ENCODE data around the gene KRTAP5-9. TPM values are rescaled to one million over a fixed set of nuclear protein-coding genes. Genes with fewer than 3 reads are reported as not detected.

Gene KRTAP5-9
- total and polyA plus RNA-seq, 10 of the 15 experiments (the other 5 are each of a cell fraction or from before 2014, with no cell fraction given): 0.06 to 0.38 (median 0.19) TPM; not detected in 4

DNA sequence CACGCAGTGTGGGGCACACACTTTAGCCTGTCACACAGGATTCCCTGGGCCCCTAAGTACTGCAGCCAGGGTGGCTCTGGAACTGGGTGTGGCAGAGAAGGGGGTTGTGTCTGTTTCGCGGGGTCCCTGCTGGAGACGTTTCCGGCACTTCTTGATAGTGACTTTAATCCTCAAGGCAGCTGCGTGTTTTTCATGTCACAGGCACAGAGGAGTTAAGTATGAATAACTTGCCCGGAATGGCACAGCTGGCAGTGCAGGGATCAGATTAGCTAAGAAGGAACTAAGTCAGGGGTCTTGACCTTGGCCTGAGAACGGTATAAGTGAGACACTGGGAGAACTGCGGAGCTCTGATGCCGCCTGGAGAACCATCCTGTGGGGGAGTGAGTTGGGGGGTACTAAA is 28.7 kb upstream of the KRTAP5-9 start:
- RAD21 ChIA-PET (ENCODE audit: unreplicated experiment): no interaction called here
- no peak overlapping the region for H2AFZ ChIP-seq (ENCODE audit: control insufficient read depth, low read depth, low read length)
- intact Hi-C loops (cut with micrococcal nuclease; ENCODE audit: unreplicated experiment) (no loop called here), in situ Hi-C loops (cut with MboI) (no loop called here)
- TF ChIP-seq EP300 (IDR thresholded peaks at IDR 0.05; ENCODE audit: borderline replicate concordance in 1 of 2, control insufficient read depth in 1 of 2, low read depth in 2 of 2, low read length in 2 of 2): no peak
- TF ChIP-seq ETV6 (conservative IDR thresholded peaks at IDR 0.05 in 1 of 2, IDR thresholded peaks at IDR 0.05 in 1 of 2; ENCODE audit: borderline replicate concordance in 1 of 2, low read depth in 1 of 2): no peak
- no peak for TF ChIP-seq SPI1 (IDR thresholded peaks at IDR 0.05; ENCODE audit: borderline replicate concordance, insufficient read depth, low read depth, low read length)
- TF ChIP-seq IRF4 (IDR thresholded peaks at IDR 0.05; ENCODE audit: low read depth, low read length): no peak
- no peak for TF ChIP-seq SIX5 (IDR thresholded peaks at IDR 0.05; ENCODE audit: low read depth, low read length, severe bottlenecking)
- TF ChIP-seq, protein P1, sequence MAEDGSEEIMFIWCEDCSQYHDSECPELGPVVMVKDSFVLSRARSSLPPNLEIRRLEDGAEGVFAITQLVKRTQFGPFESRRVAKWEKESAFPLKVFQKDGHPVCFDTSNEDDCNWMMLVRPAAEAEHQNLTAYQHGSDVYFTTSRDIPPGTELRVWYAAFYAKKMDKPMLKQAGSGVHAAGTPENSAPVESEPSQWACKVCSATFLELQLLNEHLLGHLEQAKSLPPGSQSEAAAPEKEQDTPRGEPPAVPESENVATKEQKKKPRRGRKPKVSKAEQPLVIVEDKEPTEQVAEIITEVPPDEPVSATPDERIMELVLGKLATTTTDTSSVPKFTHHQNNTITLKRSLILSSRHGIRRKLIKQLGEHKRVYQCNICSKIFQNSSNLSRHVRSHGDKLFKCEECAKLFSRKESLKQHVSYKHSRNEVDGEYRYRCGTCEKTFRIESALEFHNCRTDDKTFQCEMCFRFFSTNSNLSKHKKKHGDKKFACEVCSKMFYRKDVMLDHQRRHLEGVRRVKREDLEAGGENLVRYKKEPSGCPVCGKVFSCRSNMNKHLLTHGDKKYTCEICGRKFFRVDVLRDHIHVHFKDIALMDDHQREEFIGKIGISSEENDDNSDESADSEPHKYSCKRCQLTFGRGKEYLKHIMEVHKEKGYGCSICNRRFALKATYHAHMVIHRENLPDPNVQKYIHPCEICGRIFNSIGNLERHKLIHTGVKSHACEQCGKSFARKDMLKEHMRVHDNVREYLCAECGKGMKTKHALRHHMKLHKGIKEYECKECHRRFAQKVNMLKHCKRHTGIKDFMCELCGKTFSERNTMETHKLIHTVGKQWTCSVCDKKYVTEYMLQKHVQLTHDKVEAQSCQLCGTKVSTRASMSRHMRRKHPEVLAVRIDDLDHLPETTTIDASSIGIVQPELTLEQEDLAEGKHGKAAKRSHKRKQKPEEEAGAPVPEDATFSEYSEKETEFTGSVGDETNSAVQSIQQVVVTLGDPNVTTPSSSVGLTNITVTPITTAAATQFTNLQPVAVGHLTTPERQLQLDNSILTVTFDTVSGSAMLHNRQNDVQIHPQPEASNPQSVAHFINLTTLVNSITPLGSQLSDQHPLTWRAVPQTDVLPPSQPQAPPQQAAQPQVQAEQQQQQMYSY (CRISPR knock-in tag; IDR thresholded peaks at IDR 0.05): no peak
- TF ChIP-seq PML (IDR thresholded peaks at IDR 0.05; ENCODE audit: low read length): no peak
- TF ChIP-seq, protein P2, sequence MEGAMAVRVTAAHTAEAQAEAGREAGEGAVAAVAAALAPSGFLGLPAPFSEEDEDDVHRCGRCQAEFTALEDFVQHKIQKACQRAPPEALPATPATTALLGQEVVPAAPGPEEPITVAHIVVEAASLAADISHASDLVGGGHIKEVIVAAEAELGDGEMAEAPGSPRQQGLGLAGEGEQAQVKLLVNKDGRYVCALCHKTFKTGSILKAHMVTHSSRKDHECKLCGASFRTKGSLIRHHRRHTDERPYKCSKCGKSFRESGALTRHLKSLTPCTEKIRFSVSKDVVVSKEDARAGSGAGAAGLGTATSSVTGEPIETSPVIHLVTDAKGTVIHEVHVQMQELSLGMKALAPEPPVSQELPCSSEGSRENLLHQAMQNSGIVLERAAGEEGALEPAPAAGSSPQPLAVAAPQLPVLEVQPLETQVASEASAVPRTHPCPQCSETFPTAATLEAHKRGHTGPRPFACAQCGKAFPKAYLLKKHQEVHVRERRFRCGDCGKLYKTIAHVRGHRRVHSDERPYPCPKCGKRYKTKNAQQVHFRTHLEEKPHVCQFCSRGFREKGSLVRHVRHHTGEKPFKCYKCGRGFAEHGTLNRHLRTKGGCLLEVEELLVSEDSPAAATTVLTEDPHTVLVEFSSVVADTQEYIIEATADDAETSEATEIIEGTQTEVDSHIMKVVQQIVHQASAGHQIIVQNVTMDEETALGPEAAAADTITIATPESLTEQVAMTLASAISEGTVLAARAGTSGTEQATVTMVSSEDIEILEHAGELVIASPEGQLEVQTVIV (IDR thresholded peaks at IDR 0.05; ENCODE audit: borderline replicate concordance, partially characterized antibody): no peak
- no peak overlapping the region for H3K4me2 ChIP-seq (ENCODE audit: control insufficient read depth, insufficient read depth)
- no peak overlapping the region for H3K27ac ChIP-seq (ENCODE audit: control insufficient read depth, insufficient read depth)
- WGBS (ENCODE audit: insufficient coverage, insufficient replicate concordance, low lambda C conversion rate, missing lambda C conversion rate): 77% methylated on average over 10 of the region's 10 CpGs
- no peaks in the 10 kb centered on the region for H4K20me1 ChIP-seq (ENCODE audit: control insufficient read depth, insufficient read depth)
- no peak for DNase-seq (ENCODE audit: low read depth, low spot score)
- no peaks in the 10 kb centered on the region for H3K4me1 ChIP-seq (ENCODE audit: control insufficient read depth, insufficient read depth, low read length)
- no peaks in the 10 kb centered on the region for H3K36me3 ChIP-seq (ENCODE audit: control insufficient read depth in 2 of 2, insufficient read depth in 2 of 2, low read length in 1 of 2)
- no peaks in the 10 kb centered on the region; the same call in 2 of the 3 replicates for H3K9me3 ChIP-seq (replicated peaks; ENCODE audit: control insufficient read depth, insufficient read depth, low read length)
- H3K9ac ChIP-seq (ENCODE audit: control insufficient read depth, insufficient read depth, low read length): no peak overlapping the region
- FAIRE-seq: no peak
- ATAC-seq: no peak
- CTCF ChIA-PET: no interaction called here
- BruUV-seq (replicated peaks): no TSS peak
- POLR2A ChIA-PET: no interaction called here
- H3K27me3 ChIP-seq (replicated peaks in 1 of 2; ENCODE audit: control insufficient read depth in 2 of 2, insufficient read depth in 2 of 2, low read length in 1 of 2): no peaks in the 10 kb centered on the region
- SMC1A ChIA-PET (ENCODE audit: uncharacterized antibody, unreplicated experiment): interaction anchor here (1.3 kb wide), 1 partner anchor 14 kb away, joined by 3 read pairs; no protein-coding TSS in a partner anchor
- no peaks in the 10 kb centered on the region for H3K79me2 ChIP-seq (ENCODE audit: control insufficient read depth, insufficient read depth, low read length)
- H3K4me3 ChIP-seq: no peak overlapping the region

Data from GM12878 (cell line).